ENCODE measurements around the gene PDGFD.

GRCh38 chr11:103871923-103872551 is 291.9 kb downstream of the PDGFD start:
- TF ChIP-seq CTCF (IDR thresholded peaks at IDR 0.05; ENCODE audit: poor library complexity, severe bottlenecking) (no peak), POLR2AphosphoS5 (IDR thresholded peaks at IDR 0.05) (no peak), EZH2 (IDR thresholded peaks at IDR 0.05; ENCODE audit: borderline replicate concordance, insufficient read depth, low read length, poor library complexity, severe bottlenecking) (no peak), MXI1 (conservative IDR thresholded peaks at IDR 0.05; ENCODE audit: poor library complexity, severe bottlenecking) (no peak), REST (IDR thresholded peaks at IDR 0.05; ENCODE audit: borderline replicate concordance) (no peak), EP300 (conservative IDR thresholded peaks at IDR 0.05; ENCODE audit: poor library complexity, severe bottlenecking) (no peak), RAD21 (conservative IDR thresholded peaks at IDR 0.05) (no peak), SMC3 (conservative IDR thresholded peaks at IDR 0.05; ENCODE audit: poor library complexity) (no peak)

Measured in neural cell (in vitro differentiated cells).